HCT116 (cell line): Measurements from ENCODE around the gene MICALL1. TPM values are rescaled to one million over a fixed set of nuclear protein-coding genes. Genes with fewer than 3 reads are reported as not detected.

Experiments
- ATAC-seq: fragments of 200-7000 bp; cut with Tn5 transposase; 2 replicates; pipeline ENCODE4 v1.9.1; 2020; ENCODE audit warnings: mild to moderate bottlenecking, moderate library complexity
- BruUV-seq: library from RNA; stranded (reverse); fragments of 400-500 nt; replicated peaks from 2 replicates; lab custom pipeline; 2021; lab: Mats Ljungman, UMichigan
- CTCF ChIA-PET: fragments of 300-600 bp; sonication (Branson Sonifier 250); formaldehyde crosslinking; loops from one replicate; lab custom pipeline; 2021; ENCODE audit warnings: antibody characterized with exemption; lab: Charles Lee
- POLR2A ChIA-PET: fragments of 300-600, 350-600 bp; sonication (Branson Sonifier 250); formaldehyde crosslinking; loops from one replicate; lab custom pipeline; 2021; ENCODE audit warnings: antibody characterized with exemption; lab: Charles Lee
- RAD21 ChIA-PET, 2 experiments: fragments of 300-600 bp; sonication (Branson Sonifier 250); formaldehyde crosslinking; loops; one replicate each; lab custom pipeline; 2023; ENCODE audit warnings: low total read pairs in 2 of 2; ENCODE audit not compliant: uncharacterized antibody in 2 of 2, unreplicated experiment in 2 of 2, low non-redundant PET in 1 of 2; lab: Charles Lee
- DNase-seq: peaks from one replicate; pipeline ENCODE4 v3.0.0-alpha.2; 2010; ENCODE audit warnings: low read depth, low spot score
- H2AFZ ChIP-seq: fragments of 200-600 bp; shearing (Covaris generic), sonication (generic); 2 replicates; pipeline ENCODE4 v1.6.1; 2017; ENCODE audit warnings: low read depth, mixed run types, mixed read lengths, antibody characterized with exemption, low read length; ENCODE audit not compliant: poor library complexity, severe bottlenecking
- H3K27ac ChIP-seq: 2 replicates; pipeline ENCODE4 v1.5.1; 2012; ENCODE audit warnings: low read depth, low read length
- H3K27me3 ChIP-seq: fragments of 200-600 bp; sonication (generic); 2 replicates; pipeline ENCODE4 v1.6.1; 2016; ENCODE audit warnings: mixed run types, low read length, mixed read lengths; ENCODE audit not compliant: insufficient read depth
- H3K36me3 ChIP-seq, 2 experiments: fragments of 200-500 bp in 1 of 2; fragments of 200-600 bp in 1 of 2; sonication (Bioruptor generic) in 1 of 2; sonication (generic) in 1 of 2; 2 replicates each; pipeline versions ENCODE4 v1.5.1 to v1.6.1; 2014 to 2016; ENCODE audit warnings: low read length in 2 of 2, inconsistent platforms in 1 of 2, mixed read lengths in 1 of 2, mixed run types in 1 of 2; ENCODE audit not compliant: insufficient read depth in 2 of 2, control insufficient read depth in 1 of 2
- H3K4me1 ChIP-seq, 2 experiments: fragments of 200-600 bp in 1 of 2; sonication (generic) in 1 of 2; 2 replicates each; pipeline versions ENCODE4 v1.5.1 to v1.6.1; 2012 to 2017; ENCODE audit warnings: low read length in 2 of 2, inconsistent platforms in 1 of 2, mild to moderate bottlenecking in 1 of 2, mixed read lengths in 1 of 2, mixed run types in 1 of 2, moderate library complexity in 1 of 2; ENCODE audit not compliant: insufficient read depth in 2 of 2, control insufficient read depth in 1 of 2
- H3K4me2 ChIP-seq: fragments of 200-600 bp; sonication (generic); 2 replicates; pipeline ENCODE4 v1.6.1; 2017; ENCODE audit warnings: mixed run types, low read length, mixed read lengths
- H3K4me3 ChIP-seq, 2 experiments: fragments of 200-600 bp in 1 of 2; sonication (generic) in 1 of 2; replicated peaks in 1 of 2; 2 replicates each; pipeline ENCODE4 v1.5.1; 2011 to 2016; ENCODE audit warnings: low read length in 2 of 2, control low read depth in 1 of 2, low read depth in 1 of 2, mild to moderate bottlenecking in 1 of 2, mixed read lengths in 1 of 2, mixed run types in 1 of 2
- H3K79me2 ChIP-seq: fragments of 200-600 bp; sonication (generic); 2 replicates; pipeline ENCODE4 v1.6.1; 2017; ENCODE audit warnings: mild to moderate bottlenecking, mixed run types, low read length, moderate library complexity, mixed read lengths; ENCODE audit not compliant: insufficient read depth
- H3K9ac ChIP-seq: fragments of 200-600 bp; sonication (generic); 2 replicates; pipeline ENCODE4 v1.6.1; 2016; ENCODE audit warnings: low read length, mixed read lengths
- H3K9me2 ChIP-seq: fragments of 200-600 bp; sonication (generic), shearing (Covaris generic); 2 replicates; pipeline ENCODE4 v1.6.1; 2017; ENCODE audit warnings: mixed run types, mild to moderate bottlenecking, moderate library complexity; ENCODE audit not compliant: insufficient read depth
- H3K9me3 ChIP-seq, 2 experiments: fragments of 200-500 bp in 1 of 2; fragments of 200-600 bp in 1 of 2; sonication (Bioruptor generic) in 1 of 2; sonication (generic) in 1 of 2; 2 replicates each; pipeline ENCODE4 v1.6.1; 2014 to 2017; ENCODE audit warnings: low read length in 2 of 2, mixed read lengths in 2 of 2, inconsistent platforms in 1 of 2, low read depth in 1 of 2, mild to moderate bottlenecking in 1 of 2, mixed run types in 1 of 2, moderate library complexity in 1 of 2; ENCODE audit not compliant: control insufficient read depth in 1 of 2, insufficient read depth in 1 of 2
- H4K20me1 ChIP-seq: fragments of 200-600 bp; sonication (generic), shearing (Covaris generic); 2 replicates; pipeline ENCODE4 v1.6.1; 2017; ENCODE audit warnings: mixed run types, mild to moderate bottlenecking, moderate library complexity; ENCODE audit not compliant: insufficient read depth
- ATF3 ChIP-seq: IDR thresholded peaks from 2 replicates; pipeline ENCODE4 v1.6.1; 2012
- CBX3 ChIP-seq: IDR thresholded peaks from 2 replicates; pipeline ENCODE4 v1.6.1; 2012; ENCODE audit warnings: low read depth
- CEBPB ChIP-seq: IDR thresholded peaks from 2 replicates; pipeline ENCODE4 v1.6.1; 2012; ENCODE audit warnings: low read depth
- CTCF ChIP-seq, 3 experiments: fragments of 200-600 bp in 1 of 3; sonication (generic) in 1 of 3; IDR thresholded peaks in 2 of 3; conservative IDR thresholded peaks in 1 of 3; 2 replicates each; pipeline ENCODE4 v1.5.1; 2012 to 2017; ENCODE audit warnings: low read depth in 2 of 3, low read length in 2 of 3, antibody characterized with exemption in 1 of 3, borderline replicate concordance in 1 of 3, control low read depth in 1 of 3, mild to moderate bottlenecking in 1 of 3, mixed read lengths in 1 of 3, mixed run types in 1 of 3, moderate library complexity in 1 of 3; ENCODE audit not compliant: insufficient read depth in 1 of 3
- EGR1 ChIP-seq: IDR thresholded peaks from 2 replicates; pipeline ENCODE4 v1.6.1; 2012; ENCODE audit warnings: low read depth
- ELF1 ChIP-seq: IDR thresholded peaks from 2 replicates; pipeline ENCODE4 v1.6.1; 2012; ENCODE audit warnings: low read depth, borderline replicate concordance
- EZH2phosphoT487 ChIP-seq: fragments of 200-600 bp; IDR thresholded peaks from 2 replicates; pipeline ENCODE4 v1.6.1; 2018; ENCODE audit warnings: antibody characterized with exemption, borderline replicate concordance
- JUND ChIP-seq: IDR thresholded peaks from 2 replicates; pipeline ENCODE4 v1.6.1; 2012
- POLR2A ChIP-seq: IDR thresholded peaks from 2 replicates; pipeline ENCODE4 v1.7.0; 2011; ENCODE audit warnings: borderline replicate concordance; ENCODE audit not compliant: insufficient read depth, insufficient read length; ENCODE audit errors: extremely low read depth
- POLR2AphosphoS5 ChIP-seq: IDR thresholded peaks from 2 replicates; pipeline ENCODE4 v1.6.1; 2011; ENCODE audit warnings: mild to moderate bottlenecking, low read depth, low read length, moderate library complexity
- RAD21 ChIP-seq: IDR thresholded peaks from 2 replicates; pipeline ENCODE4 v1.6.1; 2012; ENCODE audit warnings: low read depth, mild to moderate bottlenecking
- SIN3A ChIP-seq: IDR thresholded peaks from 2 replicates; pipeline ENCODE4 v1.6.1; 2012; ENCODE audit warnings: low read depth
- SRF ChIP-seq: IDR thresholded peaks from 2 replicates; pipeline ENCODE4 v1.6.1; 2012; ENCODE audit warnings: low read depth
- TCF7L2 ChIP-seq: IDR thresholded peaks from 2 replicates; pipeline ENCODE4 v1.7.0; 2011; ENCODE audit warnings: borderline replicate concordance, inconsistent platforms; ENCODE audit not compliant: insufficient read depth, insufficient read length; ENCODE audit errors: extremely low read depth
- YY1 ChIP-seq: IDR thresholded peaks from 2 replicates; pipeline ENCODE4 v1.6.1; 2011; ENCODE audit warnings: low read length, low read depth, moderate library complexity, mild to moderate bottlenecking; ENCODE audit not compliant: insufficient replicate concordance; ENCODE audit errors: extremely low read depth
- ZBTB33 ChIP-seq: IDR thresholded peaks from 2 replicates; pipeline ENCODE4 v1.6.1; 2011; ENCODE audit warnings: mild to moderate bottlenecking, low read length, moderate library complexity; ENCODE audit not compliant: insufficient replicate concordance; ENCODE audit errors: extremely low read depth
- ZFX ChIP-seq: fragments of 450-650 bp; IDR thresholded peaks from 2 replicates; pipeline ENCODE4 v1.6.1; 2017
- ZNF274 ChIP-seq: fragments of 200-500 bp; sonication (Bioruptor generic); IDR thresholded peaks from 2 replicates; pipeline ENCODE4 v1.6.1; 2014; ENCODE audit warnings: mild to moderate bottlenecking, low read depth, low read length, inconsistent platforms
- intact Hi-C: fragments of 100-400 bp; cut with micrococcal nuclease; formaldehyde crosslinking; loops from 2 replicates; pipeline ENCODE4 v1.10.0; 2022
- total RNA-seq: library from RNA; stranded (reverse); gene quantifications from one replicate; pipeline ENCODE4 v1.2.1, GENCODE V29; 2021; ENCODE audit not compliant: unreplicated experiment
- TF ChIP-seq, protein P1 (sequence below): IDR thresholded peaks from 2 replicates; pipeline ENCODE4 v1.6.1; 2012

The MICALL1 gene
- total RNA-seq, 1 experiment from 2014 or later = 35.2 TPM

DNA sequence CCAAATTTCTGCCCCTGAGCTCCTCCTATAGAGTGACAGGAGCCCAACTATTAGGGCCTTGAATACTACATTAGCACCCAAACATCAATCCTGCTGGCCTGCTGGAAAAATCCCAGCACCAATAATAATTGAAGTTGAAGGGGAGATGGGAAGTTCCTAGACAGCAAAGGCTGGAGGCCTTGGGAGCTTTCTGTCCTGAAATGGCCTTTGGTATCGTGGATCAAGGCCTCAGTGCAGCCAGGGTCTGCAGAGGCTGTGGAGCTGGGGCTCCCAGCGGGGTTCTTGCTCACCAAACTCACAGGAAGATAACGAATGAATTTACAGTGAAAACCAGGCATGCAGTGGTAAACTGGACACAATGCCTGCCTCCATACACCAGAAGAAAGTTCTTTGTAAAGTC is 9.2 kb upstream of the MICALL1 start:
- Histone ChIP-seq H3K9ac (peak overlapping the region; percentile 18; the same call in 1 of the 2 replicates), H3K9me3 (no peaks in the 10 kb centered on the region), H3K27me3 (no peaks in the 10 kb centered on the region), H3K79me2 (no peaks in the 10 kb centered on the region), H3K27ac (peak overlapping the region; percentile 70), H2AFZ (no peak overlapping the region), H3K9me2 (no peaks in the 10 kb centered on the region), H3K36me3 (no peaks in the 10 kb centered on the region), H3K4me3 (no peak overlapping the region), H3K4me2 (peak overlapping the region; percentile 54), H3K4me1 (peaks cover 59 to 72% of the 10 kb centered on the region in 2 experiments), H4K20me1 (no peaks in the 10 kb centered on the region)
- BruUV-seq = no TSS peak
- ATAC-seq (no peak), DNase-seq (no peak)
- ChIA-PET POLR2A (interaction anchor here (0.8 to 2.2 kb wide), 4 partner anchors 9 to 90 kb away, joined by 3 to 11 read pairs (median 4); partner anchors contain the start of genes GCAT and MICALL1), RAD21 (no interaction called here), CTCF (interaction anchor here (1.0 to 2.3 kb wide), 3 partner anchors 8 to 80 kb away, joined by 3 to 6 read pairs (median 3); no protein-coding TSS in a partner anchor)
- intact Hi-C loops = no loop called here
- TF ChIP-seq JUND (no peak), YY1 (no peak), ZFX (no peak), ATF3 (no peak), CEBPB (no peak), EZH2phosphoT487 (no peak), SIN3A (no peak), TCF7L2 (no peak), POLR2AphosphoS5 (no peak), POLR2A (no peak), CBX3 (no peak), ZNF274 (no peak), CTCF (IDR thresholded peaks at IDR 0.05 in 2 of 3, conservative IDR thresholded peaks at IDR 0.05 in 1 of 3; ENCODE audit: borderline replicate concordance in 1 of 3, insufficient read depth in 1 of 3, low read depth in 2 of 3, low read length in 2 of 3) (no peak), ELF1 (no peak), ZBTB33 (no peak), RAD21 (no peak), EGR1 (no peak), SRF (no peak)
- TF ChIP-seq, protein P1, sequence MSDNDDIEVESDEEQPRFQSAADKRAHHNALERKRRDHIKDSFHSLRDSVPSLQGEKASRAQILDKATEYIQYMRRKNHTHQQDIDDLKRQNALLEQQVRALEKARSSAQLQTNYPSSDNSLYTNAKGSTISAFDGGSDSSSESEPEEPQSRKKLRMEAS = no peak
